ENCODE results near the gene NOTCH1.

DNA sequence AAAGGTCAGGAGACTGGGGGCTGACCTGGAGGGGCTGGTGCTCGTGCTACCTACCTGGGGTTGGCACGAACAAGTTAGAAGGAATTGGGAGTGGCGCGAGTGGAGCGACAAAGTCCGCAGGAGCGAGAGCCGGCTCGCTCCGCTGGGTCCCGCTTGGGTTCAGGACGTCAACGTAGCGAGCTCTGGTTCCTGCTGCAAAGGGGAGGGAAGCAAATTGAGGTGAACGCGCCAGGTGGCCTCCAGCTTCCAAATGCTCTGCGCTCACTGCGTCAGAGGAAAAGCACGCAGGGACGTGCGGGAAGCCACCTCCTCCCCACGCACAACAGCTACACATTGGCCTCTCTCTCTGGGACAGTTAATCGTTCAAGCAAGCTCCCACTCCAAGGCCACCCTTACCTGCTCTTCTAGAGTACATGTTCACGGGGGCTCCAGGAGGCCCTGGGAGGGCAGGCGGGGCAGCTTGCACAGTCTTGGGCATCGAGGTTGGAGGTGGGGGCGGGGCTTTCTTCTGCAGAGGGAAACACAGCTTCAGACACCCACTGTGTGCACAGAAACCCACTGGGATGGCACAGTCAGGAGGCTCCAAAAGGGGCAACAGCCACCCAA, 98.6 kb downstream of the NOTCH1 start:
- TF ChIP-seq, protein P1, sequence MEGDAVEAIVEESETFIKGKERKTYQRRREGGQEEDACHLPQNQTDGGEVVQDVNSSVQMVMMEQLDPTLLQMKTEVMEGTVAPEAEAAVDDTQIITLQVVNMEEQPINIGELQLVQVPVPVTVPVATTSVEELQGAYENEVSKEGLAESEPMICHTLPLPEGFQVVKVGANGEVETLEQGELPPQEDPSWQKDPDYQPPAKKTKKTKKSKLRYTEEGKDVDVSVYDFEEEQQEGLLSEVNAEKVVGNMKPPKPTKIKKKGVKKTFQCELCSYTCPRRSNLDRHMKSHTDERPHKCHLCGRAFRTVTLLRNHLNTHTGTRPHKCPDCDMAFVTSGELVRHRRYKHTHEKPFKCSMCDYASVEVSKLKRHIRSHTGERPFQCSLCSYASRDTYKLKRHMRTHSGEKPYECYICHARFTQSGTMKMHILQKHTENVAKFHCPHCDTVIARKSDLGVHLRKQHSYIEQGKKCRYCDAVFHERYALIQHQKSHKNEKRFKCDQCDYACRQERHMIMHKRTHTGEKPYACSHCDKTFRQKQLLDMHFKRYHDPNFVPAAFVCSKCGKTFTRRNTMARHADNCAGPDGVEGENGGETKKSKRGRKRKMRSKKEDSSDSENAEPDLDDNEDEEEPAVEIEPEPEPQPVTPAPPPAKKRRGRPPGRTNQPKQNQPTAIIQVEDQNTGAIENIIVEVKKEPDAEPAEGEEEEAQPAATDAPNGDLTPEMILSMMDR (IDR thresholded peaks at IDR 0.05; ENCODE audit: insufficient read depth, low read depth, low read length), result no peak
- TF ChIP-seq EZH2 (IDR thresholded peaks at IDR 0.05; ENCODE audit: insufficient read depth, low read length), result no peak
